ENCODE results near the gene GAS2L2. TPM values are rescaled to one million over a fixed set of nuclear protein-coding genes. Genes with fewer than 3 reads are reported as not detected.
A peak's percentile ranks its signal among the peaks of the same experiment; 100 is the strongest.

Gene GAS2L2
- total RNA-seq, 1 experiment from 2014 or later: not detected

DNA sequence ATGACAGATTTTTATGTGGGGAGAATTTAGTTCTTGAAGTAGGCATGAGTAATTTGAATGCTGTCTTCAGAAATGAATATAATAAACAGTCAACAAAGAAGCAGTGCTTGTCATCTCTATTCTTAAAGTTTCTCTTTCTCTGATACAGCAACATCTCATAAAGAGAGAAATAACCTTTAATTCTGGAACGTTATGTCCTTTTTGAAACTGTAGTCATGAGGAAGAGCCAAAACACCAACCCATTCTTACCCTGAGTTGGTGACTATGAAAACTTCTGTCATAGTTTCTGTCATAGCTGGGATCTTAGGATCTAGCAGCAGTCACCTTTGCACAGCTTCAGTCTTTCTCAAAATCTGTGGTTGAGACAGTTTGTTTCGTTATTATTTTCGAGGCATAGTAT is 36.9 kb downstream of the GAS2L2 start:
- no peak for TF ChIP-seq POLR2AphosphoS5 (IDR thresholded peaks at IDR 0.05; ENCODE audit: low read depth, low read length)
- Histone ChIP-seq H3K4me3 (ENCODE audit: low read depth in 2 of 2, low read length in 2 of 2) (no peak overlapping the region), H3K27me3 (ENCODE audit: control insufficient read depth, insufficient read depth, low read length) (no peaks in the 10 kb centered on the region), H3K9me3 (ENCODE audit: control insufficient read depth, insufficient read depth, low read depth, low read length) (no peaks in the 10 kb centered on the region), H3K4me1 (ENCODE audit: control insufficient read depth, insufficient read depth, low read length) (no peaks in the 10 kb centered on the region), H3K27ac (ENCODE audit: low read length) (no peak overlapping the region), H3K36me3 (ENCODE audit: control insufficient read depth, insufficient read depth, low read length) (peaks cover 60% of the 10 kb centered on the region)
- DNase-seq (ENCODE audit: low read depth, low spot score): no peak
- in situ Hi-C loops (cut with HindIII; ENCODE audit: low pct_unique_long_range_greater_than_20kb, low sequenced_read_pairs): no loop called here
- no TSS peak for BruUV-seq (replicated peaks)
- ChIA-PET POLR2A (no interaction called here), CTCF (no interaction called here)
- no peak for ATAC-seq
- intact Hi-C loops (cut with micrococcal nuclease; ENCODE audit: unreplicated experiment): no loop called here

DNA sequence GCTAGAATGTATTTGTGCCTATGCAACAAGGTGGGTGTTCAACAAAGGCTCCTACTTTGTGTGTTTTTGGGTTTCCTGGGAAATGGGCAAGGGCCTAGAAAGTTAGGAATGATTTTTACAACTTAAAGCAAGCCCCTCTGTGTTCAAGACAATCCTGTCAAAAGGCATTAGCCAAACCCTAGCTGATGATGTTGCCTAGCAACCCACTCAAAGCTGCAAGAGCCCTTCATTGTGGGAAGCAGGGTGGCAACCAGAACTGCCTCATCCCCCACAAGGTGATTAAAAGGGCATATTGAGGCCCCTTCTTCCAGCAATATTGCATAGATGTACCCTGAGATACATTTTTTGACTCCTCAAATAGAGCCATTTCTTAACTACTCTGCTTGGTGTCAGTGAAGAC is 37.6 kb downstream of the GAS2L2 start:
- no peak for TF ChIP-seq TCF7L2 (IDR thresholded peaks at IDR 0.05; ENCODE audit: low read depth, low read length)
- TF ChIP-seq SIN3A (IDR thresholded peaks at IDR 0.05; ENCODE audit: borderline replicate concordance, insufficient read depth, low read depth, low read length): no peak
- TF ChIP-seq, protein P1, sequence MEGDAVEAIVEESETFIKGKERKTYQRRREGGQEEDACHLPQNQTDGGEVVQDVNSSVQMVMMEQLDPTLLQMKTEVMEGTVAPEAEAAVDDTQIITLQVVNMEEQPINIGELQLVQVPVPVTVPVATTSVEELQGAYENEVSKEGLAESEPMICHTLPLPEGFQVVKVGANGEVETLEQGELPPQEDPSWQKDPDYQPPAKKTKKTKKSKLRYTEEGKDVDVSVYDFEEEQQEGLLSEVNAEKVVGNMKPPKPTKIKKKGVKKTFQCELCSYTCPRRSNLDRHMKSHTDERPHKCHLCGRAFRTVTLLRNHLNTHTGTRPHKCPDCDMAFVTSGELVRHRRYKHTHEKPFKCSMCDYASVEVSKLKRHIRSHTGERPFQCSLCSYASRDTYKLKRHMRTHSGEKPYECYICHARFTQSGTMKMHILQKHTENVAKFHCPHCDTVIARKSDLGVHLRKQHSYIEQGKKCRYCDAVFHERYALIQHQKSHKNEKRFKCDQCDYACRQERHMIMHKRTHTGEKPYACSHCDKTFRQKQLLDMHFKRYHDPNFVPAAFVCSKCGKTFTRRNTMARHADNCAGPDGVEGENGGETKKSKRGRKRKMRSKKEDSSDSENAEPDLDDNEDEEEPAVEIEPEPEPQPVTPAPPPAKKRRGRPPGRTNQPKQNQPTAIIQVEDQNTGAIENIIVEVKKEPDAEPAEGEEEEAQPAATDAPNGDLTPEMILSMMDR (IDR thresholded peaks at IDR 0.05): no peak
- TF ChIP-seq, protein P2, sequence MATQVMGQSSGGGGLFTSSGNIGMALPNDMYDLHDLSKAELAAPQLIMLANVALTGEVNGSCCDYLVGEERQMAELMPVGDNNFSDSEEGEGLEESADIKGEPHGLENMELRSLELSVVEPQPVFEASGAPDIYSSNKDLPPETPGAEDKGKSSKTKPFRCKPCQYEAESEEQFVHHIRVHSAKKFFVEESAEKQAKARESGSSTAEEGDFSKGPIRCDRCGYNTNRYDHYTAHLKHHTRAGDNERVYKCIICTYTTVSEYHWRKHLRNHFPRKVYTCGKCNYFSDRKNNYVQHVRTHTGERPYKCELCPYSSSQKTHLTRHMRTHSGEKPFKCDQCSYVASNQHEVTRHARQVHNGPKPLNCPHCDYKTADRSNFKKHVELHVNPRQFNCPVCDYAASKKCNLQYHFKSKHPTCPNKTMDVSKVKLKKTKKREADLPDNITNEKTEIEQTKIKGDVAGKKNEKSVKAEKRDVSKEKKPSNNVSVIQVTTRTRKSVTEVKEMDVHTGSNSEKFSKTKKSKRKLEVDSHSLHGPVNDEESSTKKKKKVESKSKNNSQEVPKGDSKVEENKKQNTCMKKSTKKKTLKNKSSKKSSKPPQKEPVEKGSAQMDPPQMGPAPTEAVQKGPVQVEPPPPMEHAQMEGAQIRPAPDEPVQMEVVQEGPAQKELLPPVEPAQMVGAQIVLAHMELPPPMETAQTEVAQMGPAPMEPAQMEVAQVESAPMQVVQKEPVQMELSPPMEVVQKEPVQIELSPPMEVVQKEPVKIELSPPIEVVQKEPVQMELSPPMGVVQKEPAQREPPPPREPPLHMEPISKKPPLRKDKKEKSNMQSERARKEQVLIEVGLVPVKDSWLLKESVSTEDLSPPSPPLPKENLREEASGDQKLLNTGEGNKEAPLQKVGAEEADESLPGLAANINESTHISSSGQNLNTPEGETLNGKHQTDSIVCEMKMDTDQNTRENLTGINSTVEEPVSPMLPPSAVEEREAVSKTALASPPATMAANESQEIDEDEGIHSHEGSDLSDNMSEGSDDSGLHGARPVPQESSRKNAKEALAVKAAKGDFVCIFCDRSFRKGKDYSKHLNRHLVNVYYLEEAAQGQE (IDR thresholded peaks at IDR 0.05; ENCODE audit: insufficient read depth in 1 of 2, low read depth in 2 of 2, low read length in 1 of 2): no peak
- TF ChIP-seq POLR2AphosphoS5 (IDR thresholded peaks at IDR 0.05; ENCODE audit: low read depth, low read length): no peak
- Histone ChIP-seq H3K27ac (ENCODE audit: low read length) (no peak overlapping the region), H3K4me3 (ENCODE audit: low read depth in 2 of 2, low read length in 2 of 2) (no peak overlapping the region), H3K27me3 (ENCODE audit: control insufficient read depth, insufficient read depth, low read length) (no peaks in the 10 kb centered on the region), H3K9me3 (ENCODE audit: control insufficient read depth, insufficient read depth, low read depth, low read length) (no peaks in the 10 kb centered on the region), H3K36me3 (ENCODE audit: control insufficient read depth, insufficient read depth, low read length) (peaks cover 60% of the 10 kb centered on the region), H3K4me1 (ENCODE audit: control insufficient read depth, insufficient read depth, low read length) (no peaks in the 10 kb centered on the region)
- CTCF ChIA-PET: interaction anchor here (0.5 kb wide), 1 partner anchor 16 kb away, joined by 6 read pairs; the partner anchor contains the start of gene RASL10B
- BruUV-seq (replicated peaks): no TSS peak
- no peak for DNase-seq (ENCODE audit: low read depth, low spot score)
- POLR2A ChIA-PET: interaction anchor here (0.6 kb wide), 1 partner anchor 43 kb away, joined by 5 read pairs; no protein-coding TSS in a partner anchor
- ATAC-seq: no peak
- in situ Hi-C loops (cut with HindIII; ENCODE audit: low pct_unique_long_range_greater_than_20kb, low sequenced_read_pairs) (no loop called here), intact Hi-C loops (cut with micrococcal nuclease; ENCODE audit: unreplicated experiment) (no loop called here)

DNA sequence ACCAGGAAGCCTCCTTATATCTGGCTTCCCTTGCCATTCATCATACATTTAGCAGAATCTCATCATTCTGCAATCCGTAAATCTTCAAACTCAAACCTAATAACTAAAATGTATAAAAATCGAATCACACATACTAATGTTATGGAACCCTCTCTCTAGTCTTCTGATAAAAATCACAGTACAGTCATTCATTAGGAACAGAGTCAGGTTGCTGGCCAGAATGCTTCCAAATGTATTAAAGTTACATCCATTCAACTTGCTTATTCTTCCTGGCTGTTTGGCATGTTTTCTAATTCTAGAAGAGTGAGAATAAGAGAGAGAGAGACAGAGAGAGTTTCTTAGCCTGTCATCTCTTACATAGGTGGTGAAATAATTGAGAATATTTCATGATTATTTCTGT is 38.1 kb downstream of the GAS2L2 start:
- H3K4me3 ChIP-seq (ENCODE audit: low read depth in 2 of 2, low read length in 2 of 2): no peak overlapping the region
- TSS peak; percentile 34 for BruUV-seq (replicated peaks)
- no peak for ATAC-seq
- H3K27ac ChIP-seq (ENCODE audit: low read length): no peak overlapping the region
- intact Hi-C loops (cut with micrococcal nuclease; ENCODE audit: unreplicated experiment): no loop called here
- peaks cover 65% of the 10 kb centered on the region for H3K36me3 ChIP-seq (ENCODE audit: control insufficient read depth, insufficient read depth, low read length)
- ChIA-PET POLR2A (no interaction called here), CTCF (no interaction called here)
- H3K9me3 ChIP-seq (ENCODE audit: control insufficient read depth, insufficient read depth, low read depth, low read length): no peaks in the 10 kb centered on the region
- no peak for DNase-seq (ENCODE audit: low read depth, low spot score)
- no peaks in the 10 kb centered on the region for H3K4me1 ChIP-seq (ENCODE audit: control insufficient read depth, insufficient read depth, low read length)
- no peaks in the 10 kb centered on the region for H3K27me3 ChIP-seq (ENCODE audit: control insufficient read depth, insufficient read depth, low read length)
- no peak for TF ChIP-seq TCF7L2 (IDR thresholded peaks at IDR 0.05; ENCODE audit: low read depth, low read length)
- TF ChIP-seq, protein P2 (IDR thresholded peaks at IDR 0.05; ENCODE audit: insufficient read depth in 1 of 2, low read depth in 2 of 2, low read length in 1 of 2): no peak
- TF ChIP-seq SIN3A (IDR thresholded peaks at IDR 0.05; ENCODE audit: borderline replicate concordance, insufficient read depth, low read depth, low read length): no peak
- TF ChIP-seq POLR2AphosphoS5 (IDR thresholded peaks at IDR 0.05; ENCODE audit: low read depth, low read length): no peak
- TF ChIP-seq, protein P1 (IDR thresholded peaks at IDR 0.05): no peak
- in situ Hi-C loops (cut with HindIII; ENCODE audit: low pct_unique_long_range_greater_than_20kb, low sequenced_read_pairs): no loop called here

Measured in Panc1 (cell line).